Lung (tissue), 12 donors: Measurements from ENCODE around the gene ATP1A1. TPM values are rescaled to one million over a fixed set of nuclear protein-coding genes. Genes with fewer than 3 reads are reported as not detected.

ENCODE experiments used
- ATAC-seq: fragments of 200-7000 bp; cut with Tn5 transposase; one replicate; pipeline ENCODE4 v1.9.1; 2020; ENCODE audit warnings: moderate number of reproducible peaks; ENCODE audit not compliant: insufficient read depth, low FRiP score
- DNase-seq, 3 donors: peaks; one replicate each; pipeline ENCODE4 v3.0.0-alpha.2; 2013 to 2017
- H3K27ac ChIP-seq, 2 donors: one replicate each; pipeline ENCODE4 v1.5.1; 2013; ENCODE audit warnings: mild to moderate bottlenecking in 2 of 2, moderate library complexity in 2 of 2, control low read depth in 1 of 2, inconsistent platforms in 1 of 2, low read depth in 1 of 2, low read length in 1 of 2
- H3K27me3 ChIP-seq, 3 donors: one replicate each; pipeline ENCODE4 v1.5.1; 2013; ENCODE audit warnings: low read length in 2 of 3; ENCODE audit not compliant: control insufficient read depth in 3 of 3, insufficient read depth in 3 of 3
- H3K36me3 ChIP-seq, 4 donors: one replicate each; pipeline ENCODE4 v1.5.1; 2013; ENCODE audit warnings: low read length in 4 of 4, mild to moderate bottlenecking in 1 of 4, moderate library complexity in 1 of 4; ENCODE audit not compliant: control insufficient read depth in 4 of 4, insufficient read depth in 4 of 4
- H3K4me1 ChIP-seq, 5 donors: one replicate each; pipeline ENCODE4 v1.5.1; 2013; ENCODE audit warnings: low read length in 5 of 5, mild to moderate bottlenecking in 2 of 5, moderate library complexity in 1 of 5; ENCODE audit not compliant: control insufficient read depth in 5 of 5, insufficient read depth in 5 of 5
- H3K4me3 ChIP-seq: one replicate; pipeline ENCODE4 v1.5.1; 2013; ENCODE audit warnings: mild to moderate bottlenecking, control low read depth, moderate library complexity
- H3K9ac ChIP-seq, 2 donors: one replicate each; pipeline ENCODE4 v1.5.1; 2013; ENCODE audit warnings: low read length in 2 of 2, control low read depth in 1 of 2; ENCODE audit not compliant: insufficient read depth in 1 of 2
- H3K9me3 ChIP-seq, 4 donors: one replicate each; pipeline ENCODE4 v1.5.1; 2013; ENCODE audit warnings: low read length in 3 of 4, mild to moderate bottlenecking in 1 of 4, moderate library complexity in 1 of 4; ENCODE audit not compliant: control insufficient read depth in 4 of 4, insufficient read depth in 3 of 4
- CTCF ChIP-seq: IDR thresholded peaks from 2 replicates; pipeline ENCODE4 v1.5.1; 2012; ENCODE audit warnings: mild to moderate bottlenecking; ENCODE audit errors: control extremely low read depth, extremely low read depth
- WGBS, 2 donors: extraction: QIAGEN DNeasy Blood & Tissue Kit; methylation state at CpG; one replicate each; pipeline ENCODE4 v1.1.7; 2013; 5-methylcytosine and 5-hydroxymethylcytosine counted together
- polyA plus RNA-seq, 2 donors: library from polyadenylated mRNA; stranded (reverse); fragments of 200-250 nt; gene quantifications; one replicate each; pipeline ENCODE4 v1.2.1, GENCODE V29; 2013
- total RNA-seq, 2 donors: library from RNA; depleted of rRNA in 1 of 2; stranded (reverse); fragments of >200 nt in 1 of 2; gene quantifications; one replicate each; pipeline ENCODE4 v1.2.1, GENCODE V29; 2014 to 2021
- donor health status: control.
- donor health status: control.
- donor health status: Bipolar disorder and iron deficiency.
- donor health status: healthy.
- donor health status: DM: yes; HTN: yes; CAD: no.

ATP1A1 gene
- total and polyA plus RNA-seq, 4 donors: 320 to 715 (median 612) TPM

- H3K27ac ChIP-seq: no peak overlapping the region
- H3K9ac ChIP-seq: no peak overlapping the region
- H3K4me3 ChIP-seq: no peak overlapping the region
- WGBS, 2 donors: 71 to 92% methylated on average over 2 of the region's 2 CpGs
- ATAC-seq (no peak), DNase-seq (no peak)
- H3K36me3 ChIP-seq: peaks cover 42 to 82% (median 46%) of the 10 kb centered on the region in 4 donors
- no peaks in the 10 kb centered on the region for H3K27me3 ChIP-seq
- TF ChIP-seq CTCF: no peak
- H3K4me1 ChIP-seq: peaks cover 0 to 14% (median 0%) of the 10 kb centered on the region in 5 donors
- no peaks in the 10 kb centered on the region for H3K9me3 ChIP-seq
These were observed 16.0 kb downstream of the ATP1A1 start for GRCh38 chr1:116389013-116389412.

GRCh38 chr1:116389686-116390085, 16.6 kb downstream of the ATP1A1 start:
- Histone ChIP-seq H3K9me3 (no peaks in the 10 kb centered on the region), H3K36me3 (peaks cover 45 to 82% (median 50%) of the 10 kb centered on the region in 4 donors), H3K4me3 (no peak overlapping the region), H3K27me3 (no peaks in the 10 kb centered on the region), H3K9ac (no peak overlapping the region), H3K27ac (no peak overlapping the region), H3K4me1 (peaks cover 0 to 11% (median 0%) of the 10 kb centered on the region in 5 donors)
- 93 to 94% methylated on average over 6 of the region's 6 CpGs for WGBS, 2 donors
- ATAC-seq (no peak), DNase-seq (no peak)
- TF ChIP-seq CTCF: no peak

DNA sequence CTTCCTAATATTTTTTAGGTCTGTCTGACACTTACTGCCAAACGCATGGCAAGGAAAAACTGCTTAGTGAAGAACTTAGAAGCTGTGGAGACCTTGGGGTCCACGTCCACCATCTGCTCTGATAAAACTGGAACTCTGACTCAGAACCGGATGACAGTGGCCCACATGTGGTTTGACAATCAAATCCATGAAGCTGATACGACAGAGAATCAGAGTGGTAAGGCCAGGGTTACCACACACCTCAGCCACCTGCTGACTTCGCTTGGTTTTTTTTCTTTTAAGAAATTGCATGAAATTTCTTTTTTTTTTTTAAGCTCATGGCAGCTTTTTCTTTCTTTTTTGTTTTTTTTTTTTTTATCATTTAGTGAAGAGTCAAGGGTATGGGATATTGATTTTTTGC, 17.2 kb downstream of the ATP1A1 start:
- Histone ChIP-seq H3K4me1 (peaks cover 0 to 11% (median 0%) of the 10 kb centered on the region in 5 donors), H3K27ac (no peak overlapping the region), H3K27me3 (no peaks in the 10 kb centered on the region), H3K9ac (no peak overlapping the region), H3K36me3 (peaks cover 49 to 84% (median 52%) of the 10 kb centered on the region in 4 donors), H3K4me3 (no peak overlapping the region), H3K9me3 (no peaks in the 10 kb centered on the region)
- ATAC-seq: no peak
- no peak for DNase-seq
- TF ChIP-seq CTCF: no peak
- WGBS, 2 donors: 86 to 94% methylated on average over 5 of the region's 5 CpGs

DNA sequence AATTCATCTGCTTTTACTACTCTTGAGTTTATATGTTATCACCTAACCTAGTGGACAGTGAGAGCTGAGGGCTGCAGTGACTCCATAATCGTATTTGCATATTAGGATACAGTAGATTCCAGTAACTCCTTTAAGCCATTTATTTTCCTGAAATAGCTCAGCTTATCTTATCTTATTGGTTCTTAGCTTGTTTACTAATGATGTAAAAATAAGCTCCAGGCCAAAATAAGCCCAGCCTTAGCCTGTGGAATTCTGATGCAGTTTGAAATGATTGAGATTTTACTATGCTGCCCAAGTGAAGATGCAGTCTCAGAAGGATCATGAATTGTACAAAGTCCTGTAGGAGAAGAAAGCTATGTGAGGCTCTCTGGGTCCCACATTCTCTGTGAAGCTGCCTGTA, 18.1 kb downstream of the ATP1A1 start:
- H3K27me3 ChIP-seq: no peaks in the 10 kb centered on the region
- DNase-seq (no peak), ATAC-seq (no peak)
- H3K9ac ChIP-seq: no peak overlapping the region
- 77 to 78% methylated on average over 1 of the region's 1 CpG for WGBS, 2 donors
- no peak overlapping the region for H3K27ac ChIP-seq
- peaks cover 48 to 78% (median 52%) of the 10 kb centered on the region in 4 donors for H3K36me3 ChIP-seq
- H3K9me3 ChIP-seq: no peaks in the 10 kb centered on the region
- no peak for TF ChIP-seq CTCF
- H3K4me1 ChIP-seq: peaks cover 0 to 9% (median 0%) of the 10 kb centered on the region in 5 donors
- H3K4me3 ChIP-seq: no peak overlapping the region
